Smooth muscle cell (in vitro differentiated cells): ENCODE data around the gene CCP110. TPM values are rescaled to one million over a fixed set of nuclear protein-coding genes. Genes with fewer than 3 reads are reported as not detected.

Source experiments
- DNase-seq: peaks from one replicate; lab custom pipeline; 2025; ENCODE audit not compliant: unreplicated experiment; lab: John Stamatoyannopoulos, UW
- H2AFZ ChIP-seq: fragments of 200-600 bp; sonication (generic); 2 replicates; pipeline ENCODE4 v1.6.0; 2016; ENCODE audit warnings: antibody characterized with exemption, low read depth, mild to moderate bottlenecking
- H3F3A ChIP-seq: fragments of 200-600 bp; sonication (generic); 2 replicates; pipeline ENCODE4 v1.6.0; 2017; ENCODE audit warnings: antibody characterized with exemption, low read depth
- H3K27ac ChIP-seq: fragments of 200-600 bp; sonication (generic); 2 replicates; pipeline ENCODE4 v1.5.1; 2016; ENCODE audit warnings: low read depth, mild to moderate bottlenecking
- H3K27me3 ChIP-seq: fragments of 200-600 bp; sonication (generic); 2 replicates; pipeline ENCODE4 v1.6.1; 2016; ENCODE audit warnings: low read depth, mild to moderate bottlenecking
- H3K36me3 ChIP-seq: fragments of 200-600 bp; sonication (generic); 2 replicates; pipeline ENCODE4 v1.5.1; 2016; ENCODE audit warnings: low read depth
- H3K4me1 ChIP-seq: fragments of 200-600 bp; sonication (generic); 2 replicates; pipeline ENCODE4 v1.5.1; 2016; ENCODE audit warnings: low read depth
- H3K4me2 ChIP-seq: fragments of 200-600 bp; sonication (generic); 2 replicates; pipeline ENCODE4 v1.6.0; 2016; ENCODE audit warnings: mild to moderate bottlenecking
- H3K4me3 ChIP-seq: fragments of 200-600 bp; sonication (generic); 2 replicates; pipeline ENCODE4 v1.5.1; 2016; ENCODE audit warnings: mild to moderate bottlenecking
- H3K79me2 ChIP-seq: fragments of 200-600 bp; sonication (generic); 2 replicates; pipeline ENCODE4 v1.6.0; 2016; ENCODE audit warnings: low read depth, mild to moderate bottlenecking
- H3K9ac ChIP-seq: fragments of 200-600 bp; sonication (generic); 2 replicates; pipeline ENCODE4 v1.6.0; 2016; ENCODE audit warnings: low read depth
- H3K9me3 ChIP-seq: fragments of 200-600 bp; sonication (generic); replicated peaks from 2 replicates; pipeline ENCODE4 v1.5.1; 2016; ENCODE audit warnings: low read depth
- H4K20me1 ChIP-seq: fragments of 200-600 bp; sonication (generic); 2 replicates; pipeline ENCODE4 v1.6.0; 2016; ENCODE audit warnings: low read depth
- CTCF ChIP-seq: fragments of 200-600 bp; sonication (generic); IDR thresholded peaks from 2 replicates; pipeline ENCODE4 v1.5.1; 2017; ENCODE audit warnings: borderline replicate concordance, mild to moderate bottlenecking, antibody characterized with exemption; ENCODE audit not compliant: insufficient read depth, poor library complexity, severe bottlenecking
- WGBS: methylation state at CpG from one replicate; pipeline ENCODE4 v1.1.7; 2016; ENCODE audit warnings: low lambda C conversion rate; 5-methylcytosine and 5-hydroxymethylcytosine counted together
- polyA plus RNA-seq: library from polyadenylated mRNA; unstranded; fragments of >200 nt; fragmentation: Nextera tagmentation; extraction: Ambion mirVana; gene quantifications from 2 replicates; pipeline ENCODE4 v1.2.1, GENCODE V29; 2016
- total RNA-seq: library from RNA; depleted of rRNA; stranded (reverse); fragments of >200 nt; gene quantifications from 2 replicates; pipeline ENCODE4 v1.2.3, GENCODE V29; 2014

CCP110 gene
- total and polyA plus RNA-seq, 2 experiments from 2014 or later, result 6.2 to 9.3 TPM

DNA sequence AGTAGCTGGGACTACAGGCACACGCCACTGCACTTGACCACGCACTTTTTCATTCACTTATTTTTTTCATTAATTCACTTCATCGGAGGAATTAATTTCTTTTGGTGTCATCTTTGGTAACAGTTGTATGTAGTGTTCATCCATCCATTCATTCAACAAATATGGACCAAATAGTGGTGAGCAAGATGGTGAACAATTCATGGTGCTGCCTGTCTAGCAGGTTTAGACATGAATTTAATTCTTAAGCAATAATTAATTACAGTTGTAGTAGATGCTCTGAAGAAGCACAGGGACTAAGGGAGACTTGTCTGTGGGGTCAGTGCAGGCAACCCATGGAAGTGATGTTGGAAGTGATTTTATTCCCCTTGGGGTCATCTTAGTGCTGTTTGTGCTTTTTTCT, 24.3 kb upstream of the CCP110 start:
- TF ChIP-seq CTCF, result no peak
- H4K20me1 ChIP-seq, result no peaks in the 10 kb centered on the region
- H2AFZ ChIP-seq, result no peak overlapping the region
- H3K4me1 ChIP-seq, result no peaks in the 10 kb centered on the region
- H3K4me3 ChIP-seq, result no peak overlapping the region
- H3K9me3 ChIP-seq, result no peaks in the 10 kb centered on the region
- no peak for DNase-seq
- no peaks in the 10 kb centered on the region for H3K27me3 ChIP-seq
- no peaks in the 10 kb centered on the region for H3F3A ChIP-seq
- H3K36me3 ChIP-seq, result peaks cover 4% of the 10 kb centered on the region
- no peak overlapping the region for H3K27ac ChIP-seq
- H3K9ac ChIP-seq, result no peak overlapping the region
- no peak overlapping the region for H3K4me2 ChIP-seq
- WGBS, result 73% methylated on average over 3 of the region's 3 CpGs
- no peaks in the 10 kb centered on the region for H3K79me2 ChIP-seq

- peak; percentile 9 for DNase-seq
- H3F3A ChIP-seq, result no peaks in the 10 kb centered on the region
These were observed 21.2 kb upstream of the CCP110 start for GRCh38 chr16:19502395-19503131.

DNA sequence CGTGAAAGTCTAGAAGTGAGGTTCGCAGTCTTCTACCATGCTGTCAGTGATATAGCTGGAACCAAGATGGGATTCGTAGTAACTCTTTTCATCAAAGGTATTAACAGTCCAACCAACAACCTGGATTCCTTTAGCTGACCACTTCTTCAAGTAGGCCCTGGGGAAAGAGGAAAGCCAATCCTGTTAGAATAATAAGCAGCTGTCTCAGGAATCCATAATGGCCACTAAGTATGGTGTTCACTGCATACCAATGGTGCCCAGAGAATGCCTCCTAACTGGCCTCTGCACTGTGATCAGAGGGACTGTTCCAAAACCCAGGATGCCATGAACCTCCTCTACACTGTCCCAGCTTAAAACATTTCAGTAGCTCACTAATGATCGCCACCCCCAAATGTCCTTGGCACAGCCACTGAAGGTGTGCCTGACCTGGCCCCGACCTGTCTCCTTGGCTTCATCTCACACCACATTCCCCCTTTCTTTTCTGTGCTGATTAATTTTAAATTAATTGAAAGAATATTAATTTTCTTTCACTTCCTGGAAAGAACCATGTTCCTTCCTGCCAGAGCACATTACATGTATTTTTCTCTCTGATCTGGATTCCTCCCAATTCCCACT, 20.2 kb upstream of the CCP110 start:
- Histone ChIP-seq H3K27ac (no peak overlapping the region), H2AFZ (no peak overlapping the region), H3K4me1 (no peaks in the 10 kb centered on the region), H4K20me1 (no peaks in the 10 kb centered on the region), H3K4me3 (no peak overlapping the region), H3K27me3 (no peaks in the 10 kb centered on the region), H3K9ac (no peak overlapping the region), H3K36me3 (peaks cover 4% of the 10 kb centered on the region), H3K79me2 (no peaks in the 10 kb centered on the region), H3F3A (no peaks in the 10 kb centered on the region), H3K4me2 (no peak overlapping the region), H3K9me3 (no peaks in the 10 kb centered on the region)
- no peak for TF ChIP-seq CTCF
- 97% methylated on average over 5 of the region's 5 CpGs for WGBS
- DNase-seq, result no peak

More at GRCh38 chr16:19502395-19503131, 21.2 kb upstream of the CCP110 start:
- H3K36me3 ChIP-seq, result peaks cover 4% of the 10 kb centered on the region
- H4K20me1 ChIP-seq, result no peaks in the 10 kb centered on the region
- H3K9ac ChIP-seq, result no peak overlapping the region
- H3K27me3 ChIP-seq, result no peaks in the 10 kb centered on the region
- 90% methylated on average over 3 of the region's 3 CpGs for WGBS
- no peak overlapping the region for H3K27ac ChIP-seq
- no peaks in the 10 kb centered on the region for H3K9me3 ChIP-seq
- no peak overlapping the region for H2AFZ ChIP-seq
- no peaks in the 10 kb centered on the region for H3K4me1 ChIP-seq
- H3K79me2 ChIP-seq, result no peaks in the 10 kb centered on the region
- H3K4me3 ChIP-seq, result no peak overlapping the region
- H3K4me2 ChIP-seq, result no peak overlapping the region
- TF ChIP-seq CTCF, result peak; percentile 72
